Endothelial cell (in vitro differentiated cells): ENCODE results near the gene YPEL2. TPM values are rescaled to one million over a fixed set of nuclear protein-coding genes. Genes with fewer than 3 reads are reported as not detected.
A peak's percentile ranks its signal among the peaks of the same experiment; 100 is the strongest.

Experiments
- DNase-seq: peaks from one replicate; pipeline ENCODE4 v3.0.0; 2021; ENCODE audit warnings: low spot score
- H3K27ac Mint-ChIP-seq: one replicate; pipeline ENCODE4 v1.8.0; 2021; ENCODE audit warnings: mixed read lengths, inconsistent platforms; ENCODE audit not compliant: unreplicated experiment
- H3K27me3 Mint-ChIP-seq: one replicate; pipeline ENCODE4 v1.8.0; 2021; ENCODE audit warnings: mild to moderate bottlenecking, moderate library complexity, mixed read lengths, inconsistent platforms; ENCODE audit not compliant: unreplicated experiment
- H3K36me3 Mint-ChIP-seq: one replicate; pipeline ENCODE4 v1.8.0; 2021; ENCODE audit warnings: mild to moderate bottlenecking, low read depth, mixed read lengths, inconsistent platforms; ENCODE audit not compliant: unreplicated experiment
- H3K4me1 Mint-ChIP-seq: one replicate; pipeline ENCODE4 v1.8.0; 2021; ENCODE audit warnings: mild to moderate bottlenecking, mixed read lengths, inconsistent platforms; ENCODE audit not compliant: unreplicated experiment
- H3K4me3 Mint-ChIP-seq: one replicate; pipeline ENCODE4 v1.8.0; 2021; ENCODE audit warnings: mild to moderate bottlenecking, mixed read lengths, inconsistent platforms; ENCODE audit not compliant: unreplicated experiment
- H3K9me3 Mint-ChIP-seq: one replicate; pipeline ENCODE4 v1.8.0; 2021; ENCODE audit warnings: mixed read lengths, inconsistent platforms; ENCODE audit not compliant: unreplicated experiment
- CTCF ChIP-seq: fragments of 200-600 bp; sonication (generic); IDR thresholded peaks from one replicate; pipeline ENCODE4 v1.5.0; 2021; ENCODE audit warnings: antibody characterized with exemption; ENCODE audit not compliant: unreplicated experiment
- total RNA-seq: library from RNA; stranded (reverse); fragmentation: NEBNext Ultra II Directional; extraction: Animal tissue kit (Norgen Biotek cat#: 25700); gene quantifications from one replicate; pipeline ENCODE4 v1.2.1, GENCODE V29; 2021; ENCODE audit not compliant: unreplicated experiment

YPEL2 gene
- total RNA-seq, 1 donor from 2014 or later, result 16.7 TPM

GRCh38 chr17:59327121-59327980, 4.1 kb upstream of the YPEL2 start:
- Mint-ChIP-seq H3K9me3 (no peaks in the 10 kb centered on the region), H3K27ac (no peak overlapping the region), H3K36me3 (no peaks in the 10 kb centered on the region), H3K4me3 (no peak overlapping the region), H3K4me1 (peaks cover 36% of the 10 kb centered on the region), H3K27me3 (peaks cover 7% of the 10 kb centered on the region)
- no peak for DNase-seq
- no peak for TF ChIP-seq CTCF

DNA sequence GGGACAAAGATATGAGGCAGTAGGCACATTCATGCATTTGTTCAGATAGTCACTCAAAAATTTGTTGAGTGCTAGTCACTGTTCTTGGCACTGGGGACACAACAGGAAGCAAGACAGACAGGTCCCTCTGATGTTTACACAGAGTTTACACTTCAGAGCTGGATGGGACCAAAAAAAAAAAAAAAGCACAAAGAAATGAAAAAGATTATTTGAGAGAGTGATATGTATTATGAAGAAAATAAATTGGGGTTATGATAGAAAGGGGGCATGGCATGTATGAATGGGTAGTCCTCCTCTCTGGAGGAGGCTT, 3.5 kb upstream of the YPEL2 start:
- no peak for DNase-seq
- Mint-ChIP-seq H3K4me3 (no peak overlapping the region), H3K4me1 (peaks cover 40% of the 10 kb centered on the region), H3K27me3 (peaks cover 9% of the 10 kb centered on the region), H3K9me3 (no peaks in the 10 kb centered on the region), H3K36me3 (peaks cover 6% of the 10 kb centered on the region), H3K27ac (no peak overlapping the region)
- TF ChIP-seq CTCF, result no peak

GRCh38 chr17:59328601-59329000, 2.9 kb upstream of the YPEL2 start:
- no peak for DNase-seq
- no peaks in the 10 kb centered on the region for H3K9me3 Mint-ChIP-seq
- peaks cover 9% of the 10 kb centered on the region for H3K36me3 Mint-ChIP-seq
- H3K27ac Mint-ChIP-seq, result peak overlapping the region; percentile 65
- TF ChIP-seq CTCF, result no peak
- peaks cover 8% of the 10 kb centered on the region for H3K27me3 Mint-ChIP-seq
- peaks cover 47% of the 10 kb centered on the region for H3K4me1 Mint-ChIP-seq
- no peak overlapping the region for H3K4me3 Mint-ChIP-seq

DNA sequence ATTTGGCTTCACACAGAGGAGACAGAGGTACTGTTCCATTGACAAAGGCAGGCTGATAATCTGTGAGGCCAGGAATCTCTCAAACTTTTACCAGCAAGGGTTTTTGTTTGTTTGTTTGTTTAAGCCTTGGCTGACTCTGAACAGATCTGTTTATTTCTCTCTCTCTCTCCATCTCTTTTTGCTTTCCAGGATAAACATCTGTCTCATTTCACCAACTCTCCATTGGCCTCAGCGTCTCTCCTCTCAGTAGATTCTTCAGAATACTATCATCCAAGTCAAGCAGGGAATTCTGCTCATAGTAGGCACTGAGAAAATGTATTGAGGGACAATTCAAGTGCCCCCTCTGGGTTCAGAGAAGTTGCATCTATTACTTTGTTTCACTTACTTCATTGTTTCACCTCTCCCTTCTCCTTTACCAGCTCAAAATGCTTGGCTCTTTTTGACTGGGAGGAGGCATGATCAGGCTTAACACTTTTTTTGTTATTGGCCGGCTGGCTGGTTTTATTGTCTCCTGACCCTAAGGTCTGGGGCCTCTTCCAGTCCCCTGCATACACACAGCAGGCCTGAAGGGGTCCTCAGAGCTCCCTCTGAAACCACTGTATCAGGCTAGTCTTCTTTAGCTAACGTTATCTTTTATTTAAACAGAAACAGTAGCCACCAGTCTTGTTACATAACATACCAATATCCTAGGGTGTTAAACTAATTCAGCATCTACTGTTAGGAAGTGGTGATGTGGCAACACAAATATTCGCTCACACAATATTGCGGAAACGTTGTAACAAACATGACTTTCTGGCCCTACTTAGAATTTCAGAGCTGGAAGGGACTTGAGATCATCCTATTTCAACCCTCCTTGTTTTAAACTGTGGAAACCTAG, 2.0 kb upstream of the YPEL2 start:
- H3K4me3 Mint-ChIP-seq, result peak overlapping the region; percentile 85

More for the DNA sequence above, 2.0 kb upstream of the YPEL2 start:
- Mint-ChIP-seq H3K27ac (peak overlapping the region; percentile 65), H3K9me3 (no peaks in the 10 kb centered on the region), H3K4me1 (peaks cover 55% of the 10 kb centered on the region), H3K36me3 (peaks cover 9% of the 10 kb centered on the region), H3K27me3 (peaks cover 8% of the 10 kb centered on the region)
- peak; percentile 53 for TF ChIP-seq CTCF
- peak; percentile 59 for DNase-seq
